Kidney (tissue), 14 donors: ENCODE measurements around the gene PKN1. TPM values are rescaled to one million over a fixed set of nuclear protein-coding genes. Genes with fewer than 3 reads are reported as not detected.

Source experiments
- DNase-seq, 5 donors: peaks; one replicate each; pipeline ENCODE4 v3.0.0-alpha.2; 2013 to 2020
- FAIRE-seq: peaks from 2 replicates; lab custom pipeline; 2012; peaks lifted over from hg19 to GRCh38; lab: Jason Lieb, UNC
- H3K27ac ChIP-seq, 2 donors: one replicate each; pipeline ENCODE4 v1.7.0; 2013; ENCODE audit warnings: low read depth in 2 of 2, low read length in 2 of 2, inconsistent platforms in 1 of 2
- H3K27me3 ChIP-seq: one replicate; pipeline ENCODE4 v1.7.1; 2013; ENCODE audit warnings: low read length, inconsistent platforms; ENCODE audit not compliant: control insufficient read depth, insufficient read depth
- H3K36me3 ChIP-seq, 3 donors: one replicate each; pipeline versions ENCODE4 v1.7.0 to v1.7.1; 2013; ENCODE audit warnings: low read length in 3 of 3, control low read depth in 1 of 3, inconsistent platforms in 1 of 3; ENCODE audit not compliant: insufficient read depth in 3 of 3, control insufficient read depth in 2 of 3
- H3K4me1 ChIP-seq, 3 donors: one replicate each; pipeline versions ENCODE4 v1.7.0 to v1.7.1; 2013; ENCODE audit warnings: low read length in 3 of 3, inconsistent platforms in 1 of 3, low read depth in 1 of 3; ENCODE audit not compliant: control insufficient read depth in 2 of 3, insufficient read depth in 2 of 3
- H3K4me3 ChIP-seq, 3 donors: one replicate each; pipeline versions ENCODE4 v1.7.0 to v1.8.1; 2013; ENCODE audit warnings: low read length in 3 of 3, control low read depth in 1 of 3, inconsistent platforms in 1 of 3
- H3K9ac ChIP-seq, 3 donors: one replicate each; pipeline versions ENCODE4 v1.7.0 to v1.7.1; 2013; ENCODE audit warnings: low read length in 3 of 3, control low read depth in 1 of 3, inconsistent platforms in 1 of 3
- H3K9me3 ChIP-seq, 3 donors: one replicate each; pipeline versions ENCODE4 v1.7.0 to v1.7.1; 2013; ENCODE audit warnings: low read length in 3 of 3, control low read depth in 1 of 3, inconsistent platforms in 1 of 3; ENCODE audit not compliant: control insufficient read depth in 2 of 3, insufficient read depth in 1 of 3
- CTCF ChIP-seq: IDR thresholded peaks from 3 replicates; pipeline ENCODE4 v1.5.1; 2012; ENCODE audit warnings: mild to moderate bottlenecking, moderate library complexity, borderline replicate concordance; ENCODE audit not compliant: insufficient read depth; ENCODE audit errors: extremely low read depth
- intact Hi-C: fragments of 100-400 bp; cut with DNase I; formaldehyde crosslinking; loops from one replicate; pipeline ENCODE4 v1.11.1; 2022
- polyA plus RNA-seq: library from polyadenylated mRNA; stranded (reverse); fragments of 350-450 nt; fragmentation: Illumina TruSeq; extraction: RNeasy Lipid Tissue Mini Kit (QIAGEN cat#74804); gene quantifications from one replicate; pipeline ENCODE4 v1.2.3, GENCODE V29; 2014; ENCODE audit warnings: low read depth, low replicate concordance; ENCODE audit not compliant: insufficient read depth
- total RNA-seq: library from RNA; stranded (reverse); fragmentation: NEBNext Ultra II Directional; extraction: Animal tissue kit (Norgen Biotek cat#: 25700); gene quantifications from one replicate; pipeline ENCODE4 v1.2.1, GENCODE V29; 2021
- donor health status: control.
- donor health status: control.
- donor health status: control.
- donor health status: control.
- donor health status: control.
- donor health status: DM: yes; HTN: yes; CAD: no.
- donor health status: Normal renal cell carcinoma (clear cell type).

The PKN1 gene
- total and polyA plus RNA-seq, 2 donors from 2014 or later: 67.7 to 103 TPM

GRCh38 chr19:14480700-14481079 is 47.6 kb downstream of the PKN1 start:
- H3K27me3 ChIP-seq: no peaks in the 10 kb centered on the region
- H3K4me1 ChIP-seq: peaks cover 0 to 12% (median 0%) of the 10 kb centered on the region in 3 donors
- no peaks in the 10 kb centered on the region for H3K9me3 ChIP-seq
- no peak for TF ChIP-seq CTCF
- intact Hi-C loops: no loop called here
- DNase-seq (no peak), FAIRE-seq (no peak)
- no peak overlapping the region for H3K4me3 ChIP-seq
- no peak overlapping the region for H3K9ac ChIP-seq
- H3K36me3 ChIP-seq: peaks cover 0 to 25% (median 0%) of the 10 kb centered on the region in 3 donors
- H3K27ac ChIP-seq: no peak overlapping the region

- no peak overlapping the region for H3K4me3 ChIP-seq
- no peaks in the 10 kb centered on the region for H3K27me3 ChIP-seq
- intact Hi-C loops: no loop called here
- no peak for TF ChIP-seq CTCF
- DNase-seq: no peak
- FAIRE-seq: no peak
- no peak overlapping the region for H3K9ac ChIP-seq
- H3K4me1 ChIP-seq: peaks cover 0 to 6% (median 0%) of the 10 kb centered on the region in 3 donors
- no peaks in the 10 kb centered on the region for H3K9me3 ChIP-seq
- no peak overlapping the region for H3K27ac ChIP-seq
- peaks cover 0 to 25% (median 0%) of the 10 kb centered on the region in 3 donors for H3K36me3 ChIP-seq
Measured at GRCh38 chr19:14482172-14482941, 49.3 kb downstream of the PKN1 start.

- no peak for TF ChIP-seq CTCF
- intact Hi-C loops: no loop called here
- no peak for DNase-seq
- Histone ChIP-seq H3K4me1 (no peaks in the 10 kb centered on the region), H3K27me3 (no peaks in the 10 kb centered on the region), H3K9ac (no peak overlapping the region), H3K36me3 (peaks cover 2 to 7% (median 3%) of the 10 kb centered on the region in 3 donors), H3K9me3 (no peaks in the 10 kb centered on the region), H3K4me3 (no peak overlapping the region), H3K27ac (no peak overlapping the region)
- no peak for FAIRE-seq
Measured at GRCh38 chr19:14487370-14488125, 54.4 kb downstream of the PKN1 start.
